Stimulated activated CD4-positive, alpha-beta T cell treated with anti-CD3 and anti-CD28 coated beads, TNF-alpha, amount 100 ng/mL, for 24 hours (primary cell): ENCODE data around the gene NPR2.
A peak's percentile ranks its signal among the peaks of the same experiment; 100 is the strongest.

Experiments
- DNase-seq, 3 experiments: peaks; one replicate each; pipeline ENCODE4 v3.0.0-alpha.2; 2020; ENCODE audit warnings: low read depth in 3 of 3

Gene NPR2

DNA sequence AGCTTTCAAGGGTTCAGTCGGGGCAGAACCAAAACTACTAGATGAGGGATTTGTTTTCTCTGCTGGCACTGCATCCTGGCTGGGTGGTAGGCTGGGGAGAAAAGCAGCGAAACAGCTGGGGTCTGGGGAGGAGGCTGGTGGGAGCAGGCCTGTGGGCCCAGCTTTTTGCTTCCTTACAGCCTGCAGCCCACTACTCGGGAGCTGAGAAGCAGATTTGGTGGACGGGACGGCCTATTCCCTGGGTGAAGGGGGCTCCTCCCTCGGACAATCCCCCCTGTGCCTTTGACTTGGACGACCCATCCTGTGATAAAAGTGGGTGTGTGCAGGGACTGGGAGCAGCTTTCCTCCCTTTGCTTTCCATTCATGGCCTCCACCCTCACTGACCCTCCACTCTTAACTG, 9.1 kb downstream of the NPR2 start:
- DNase-seq, result no peak

DNA sequence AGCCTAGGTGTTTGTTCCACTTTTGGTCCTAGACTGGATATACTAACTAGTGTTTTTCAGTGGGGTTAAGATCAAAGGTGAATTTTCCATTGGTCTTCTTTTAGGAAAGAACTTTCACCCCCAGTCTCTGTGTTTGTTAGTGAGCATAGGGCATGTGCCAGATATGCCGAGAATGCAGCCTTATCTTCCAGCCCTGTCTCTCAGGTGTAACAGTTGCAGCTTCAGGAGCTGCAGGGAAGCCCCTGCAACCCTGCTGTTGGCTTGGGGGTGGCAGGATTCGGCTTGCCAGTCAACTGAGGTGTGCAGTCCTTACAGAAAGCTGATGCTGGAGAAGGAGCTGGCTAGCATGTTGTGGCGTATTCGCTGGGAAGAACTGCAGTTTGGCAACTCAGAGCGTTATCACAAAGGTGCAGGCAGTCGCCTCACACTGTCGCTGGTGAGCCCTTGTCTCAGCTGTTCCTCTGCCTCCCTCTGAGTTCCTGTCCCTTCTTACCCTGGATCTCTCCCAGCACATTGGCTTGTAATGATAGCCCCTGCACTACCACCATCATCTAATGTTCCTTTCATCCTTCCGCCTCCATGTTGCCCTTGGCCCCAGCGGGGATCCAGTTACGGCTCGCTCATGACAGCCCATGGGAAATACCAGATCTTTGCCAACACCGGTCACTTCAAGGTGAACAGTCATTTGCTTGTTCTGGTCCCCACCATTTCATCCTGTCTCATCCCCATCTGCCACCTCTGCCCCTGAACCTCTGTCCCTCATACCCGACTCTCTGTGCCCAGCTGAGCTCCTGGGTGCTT, 10.1 kb downstream of the NPR2 start:
- DNase-seq, result no peak

DNA sequence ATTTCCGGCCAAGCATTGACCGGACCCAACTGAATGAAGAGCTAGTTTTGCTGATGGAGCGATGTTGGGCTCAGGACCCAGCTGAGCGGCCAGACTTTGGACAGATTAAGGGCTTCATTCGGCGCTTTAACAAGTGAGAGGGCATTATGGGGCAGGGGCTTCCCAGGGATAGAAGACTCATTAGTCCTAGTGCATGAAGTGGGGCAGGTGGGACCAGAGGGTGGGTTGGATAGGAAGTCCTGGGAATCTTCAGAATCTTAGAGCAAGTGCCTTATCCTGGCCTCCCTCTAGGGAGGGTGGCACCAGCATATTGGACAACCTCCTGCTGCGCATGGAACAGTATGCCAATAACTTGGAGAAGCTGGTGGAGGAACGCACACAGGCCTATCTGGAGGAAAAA, 14.7 kb downstream of the NPR2 start:
- no peak for DNase-seq

DNA sequence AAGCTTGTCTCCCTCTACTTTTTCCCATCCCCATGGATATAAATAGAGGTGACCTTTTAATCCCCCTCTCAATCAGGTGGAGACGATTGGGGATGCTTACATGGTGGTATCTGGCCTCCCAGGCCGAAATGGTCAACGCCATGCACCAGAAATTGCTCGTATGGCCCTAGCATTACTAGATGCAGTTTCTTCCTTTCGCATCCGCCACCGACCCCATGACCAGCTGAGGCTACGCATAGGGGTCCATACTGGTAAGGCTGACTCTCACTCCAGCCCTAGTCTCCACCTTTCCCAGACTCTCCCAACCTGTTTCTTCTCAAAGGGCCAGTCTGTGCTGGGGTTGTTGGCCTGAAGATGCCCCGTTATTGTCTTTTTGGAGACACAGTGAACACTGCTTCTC, 17.0 kb downstream of the NPR2 start:
- no peak for DNase-seq

DNA sequence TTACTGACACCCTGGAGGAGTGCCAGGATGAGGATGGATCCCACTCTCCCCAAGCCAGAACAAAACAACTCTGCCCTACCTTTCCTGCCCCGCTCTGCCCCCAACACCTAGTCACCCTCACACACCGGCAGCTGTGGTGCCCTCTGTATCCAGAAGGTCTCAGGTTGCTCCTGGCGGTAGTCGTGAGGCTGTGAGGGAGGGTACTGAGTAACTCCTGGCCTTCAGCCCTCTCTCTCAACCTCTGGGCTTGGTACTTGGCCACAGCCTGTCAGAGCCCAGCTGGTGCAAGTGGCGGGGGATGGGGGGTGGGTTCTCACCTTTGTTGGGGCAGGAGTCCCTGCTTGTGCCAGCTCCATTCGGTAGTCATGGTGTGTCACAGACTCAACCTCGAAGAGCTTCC, 18.7 kb downstream of the NPR2 start:
- DNase-seq, result no peak

DNA sequence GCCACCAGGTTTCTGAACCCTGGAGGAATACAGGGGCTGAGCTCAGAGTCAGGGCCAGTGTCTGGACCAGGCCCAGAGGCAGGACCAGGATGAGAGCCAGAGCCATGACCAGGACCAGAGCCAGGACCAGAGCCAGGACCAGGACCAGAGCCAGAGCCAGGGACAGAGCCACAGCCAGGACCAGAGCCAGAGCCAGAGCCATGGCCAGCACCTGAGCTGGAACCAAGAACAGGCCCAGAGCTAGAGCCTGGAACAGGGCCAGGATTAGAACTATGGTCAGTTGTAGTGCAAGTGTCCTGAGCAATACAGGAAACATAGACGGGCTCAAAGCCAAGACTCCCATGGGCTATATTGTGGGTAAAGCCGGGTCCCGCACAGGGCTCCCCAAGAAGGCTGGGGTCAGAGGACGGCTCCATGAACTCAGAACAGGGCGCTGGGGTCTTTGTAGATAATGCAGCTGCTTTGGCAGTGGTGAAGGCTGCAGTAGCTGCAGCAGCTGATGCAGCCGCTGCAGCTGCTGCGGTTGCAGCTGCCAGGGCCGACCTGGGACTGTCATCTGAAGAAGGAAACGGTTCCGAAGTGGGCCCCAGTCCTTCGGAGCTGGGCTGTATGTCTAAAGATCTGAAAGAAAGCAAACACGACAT, 20.1 kb downstream of the NPR2 start:
- DNase-seq, result no peak

DNA sequence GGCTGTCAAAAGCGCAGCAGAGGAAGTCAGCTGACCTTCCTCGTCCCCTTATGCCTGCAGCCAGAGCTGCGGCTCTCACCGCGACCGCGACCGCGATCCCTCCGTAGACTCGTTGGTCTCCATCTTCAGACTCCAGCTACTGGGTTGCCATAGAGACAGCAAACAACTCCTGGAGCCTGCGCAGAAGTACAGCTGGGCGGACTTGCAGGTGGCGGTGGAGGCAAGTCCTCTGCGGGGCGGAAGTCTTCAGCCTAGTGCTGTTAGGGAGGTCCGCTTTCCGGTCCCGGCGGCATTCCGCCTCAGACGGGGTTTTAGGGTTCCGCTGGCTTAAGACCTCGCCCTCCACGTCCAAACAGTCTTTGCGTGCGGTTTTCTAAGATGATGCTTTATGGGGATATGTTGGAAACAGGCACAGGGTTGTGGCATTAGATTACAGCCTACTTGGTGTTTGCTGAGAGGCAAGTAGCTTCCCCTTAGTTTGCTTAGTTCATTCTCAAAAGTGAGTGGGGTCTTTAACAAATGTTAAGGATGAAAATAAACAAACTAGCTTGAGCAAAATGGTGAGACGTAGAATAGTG, 20.7 kb downstream of the NPR2 start, which contains the start of gene SPAG8:
Gene SPAG8 (minus strand): TSS at position 238 of the 578 bp plus-strand sequence. CDS start 115 bp downstream, at position 123.
- DNase-seq, result peak; percentile 83 to 93 (median 91)

DNA sequence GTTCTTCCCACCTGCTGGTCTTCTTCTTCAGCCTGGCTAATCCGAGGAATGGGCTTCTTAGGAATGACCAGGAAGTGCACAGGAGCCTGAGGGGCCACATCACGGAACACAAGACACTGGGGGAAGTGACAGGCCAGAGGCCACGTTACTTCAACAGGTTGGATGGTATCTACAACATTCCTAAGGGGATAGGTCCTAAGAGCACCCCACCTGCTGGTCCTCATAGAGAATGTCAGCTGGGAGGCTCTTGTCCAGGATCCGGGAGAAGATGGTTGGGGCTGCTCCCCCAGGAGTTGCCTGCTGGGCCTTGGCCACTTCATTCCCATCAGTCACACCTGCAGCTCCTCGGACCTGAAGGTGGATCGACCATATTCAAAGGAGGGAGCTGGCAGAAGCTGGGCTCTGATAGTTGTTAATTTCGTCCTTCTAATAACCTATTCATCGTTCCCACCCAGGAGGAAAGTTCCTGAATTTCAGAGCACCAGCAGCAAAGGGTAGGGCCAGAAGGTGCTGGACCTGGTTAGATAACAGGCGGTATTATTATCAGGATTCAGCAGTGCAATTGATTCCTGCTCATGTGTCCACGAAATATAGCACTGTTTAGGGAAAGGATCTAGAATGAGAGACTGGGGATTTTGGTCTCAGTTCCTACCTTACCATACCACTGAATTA, 22.2 kb downstream of the NPR2 start:
- no peak for DNase-seq

DNA sequence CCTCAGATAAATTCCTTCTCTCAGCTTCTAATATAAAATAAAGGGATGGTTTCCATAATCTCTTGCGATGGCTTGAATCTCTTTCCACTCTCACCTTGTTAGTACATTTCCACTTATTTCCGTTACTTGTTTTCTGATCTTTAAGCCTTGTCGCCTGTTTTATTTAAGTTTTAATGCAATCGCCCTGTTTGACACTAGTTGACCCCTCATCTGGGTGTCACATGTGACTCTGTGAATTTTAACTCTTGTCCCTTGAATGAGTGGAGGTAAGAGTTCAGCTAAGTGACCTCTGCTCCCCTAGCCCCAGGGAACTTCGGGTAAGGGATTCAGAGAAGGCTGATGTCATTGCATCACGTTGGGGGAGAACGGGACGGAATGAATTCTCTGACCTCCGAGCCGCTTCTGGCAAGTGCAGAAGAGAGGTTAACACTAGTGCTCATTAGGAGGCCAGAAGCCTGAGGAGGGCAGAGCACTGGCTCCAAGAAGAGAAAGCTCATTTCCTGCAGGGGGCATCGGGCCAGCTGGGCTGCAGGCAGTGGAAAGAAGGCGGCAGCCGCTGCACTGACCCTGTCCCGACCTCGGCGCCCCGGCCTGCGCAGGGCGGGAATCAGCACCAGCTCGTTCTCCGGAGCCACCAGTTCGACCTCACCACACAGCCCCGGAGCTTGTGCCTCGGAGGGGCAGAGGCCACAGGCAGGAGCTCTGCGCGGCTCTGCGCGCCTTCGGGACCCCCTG, 22.9 kb downstream of the NPR2 start:
- DNase-seq, result peak in 1 of 3 experiments; percentile 32

DNA sequence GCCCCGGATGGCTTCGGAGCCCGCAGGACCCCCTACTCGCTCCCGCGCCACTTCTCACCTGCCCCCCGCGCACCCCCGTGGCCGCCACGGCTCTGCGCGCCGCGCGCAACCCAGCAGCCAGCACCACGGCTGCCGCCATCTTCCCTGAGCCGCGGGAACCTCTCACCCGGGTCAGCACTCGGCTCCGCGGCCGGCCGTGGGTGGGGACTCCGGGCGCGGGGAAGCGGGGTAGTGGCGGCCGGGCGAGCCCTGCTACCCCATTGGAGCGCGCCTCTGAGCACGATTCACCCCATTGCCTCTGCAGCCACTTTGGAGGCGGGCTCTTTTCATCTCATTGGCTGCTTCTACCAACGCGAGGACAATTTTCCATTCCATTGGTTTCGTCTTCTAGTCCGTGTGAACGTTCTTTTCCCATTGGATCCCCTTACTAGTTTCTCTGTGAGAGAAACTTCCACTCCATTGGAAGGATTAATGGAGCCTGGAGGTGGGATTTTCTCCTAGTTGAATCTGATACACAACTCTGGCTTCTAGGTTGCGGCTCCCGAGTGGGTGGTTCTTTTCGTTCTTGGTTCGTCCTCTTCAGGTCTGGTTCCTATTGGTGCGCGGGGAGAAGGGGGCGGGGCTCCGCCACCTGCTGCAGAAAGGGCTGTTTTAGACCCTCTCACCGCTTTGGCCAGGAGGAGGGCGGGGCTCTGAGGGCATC, 23.6 kb downstream of the NPR2 start, which contains the start of gene HINT2:
Gene HINT2 (minus strand): TSS at position 202 of the 703 bp plus-strand sequence. CDS start 63 bp downstream, at position 139.
- DNase-seq, result peak; percentile 93 to 99 (median 95)

DNA sequence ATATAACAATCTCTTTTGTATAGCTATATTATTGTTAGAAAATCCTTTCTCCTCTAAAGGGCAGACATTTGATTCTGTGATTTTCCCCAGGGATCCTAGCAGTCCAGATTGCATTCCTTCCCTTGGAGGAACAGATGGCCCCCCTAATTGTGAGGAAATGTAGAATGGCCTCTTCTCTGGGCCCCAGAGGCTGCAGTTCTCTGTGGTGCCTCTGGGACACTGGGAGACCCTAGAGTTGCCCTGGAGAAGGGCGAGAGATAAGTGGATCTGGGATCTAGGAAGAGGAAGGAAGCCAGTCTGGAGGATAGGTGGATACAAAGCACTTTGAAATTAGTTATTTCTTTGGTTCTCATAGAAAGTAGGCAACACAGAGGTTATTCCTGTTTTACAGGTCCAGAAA, 25.3 kb downstream of the NPR2 start:
- no peak for DNase-seq

DNA sequence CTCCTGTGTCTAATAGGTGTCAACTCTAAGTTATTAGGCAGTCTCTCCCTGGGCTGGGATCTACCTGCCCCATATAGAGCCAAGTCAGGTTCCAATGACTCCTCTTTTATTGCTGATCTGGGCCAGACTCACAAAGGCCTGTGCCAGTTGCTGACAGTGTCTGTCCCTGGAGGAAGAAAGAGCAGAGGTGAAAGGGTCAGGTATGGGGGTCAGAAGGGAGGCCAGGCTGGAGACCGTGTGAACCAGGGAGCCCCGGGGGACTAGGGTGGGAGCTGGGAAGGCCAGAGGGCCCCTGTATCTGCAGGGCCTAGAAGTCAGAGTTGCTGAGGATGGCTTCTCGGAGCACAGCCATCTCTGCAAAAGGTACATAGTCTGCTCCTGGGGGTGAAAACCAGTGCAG, 26.9 kb downstream of the NPR2 start:
- DNase-seq, result no peak

DNA sequence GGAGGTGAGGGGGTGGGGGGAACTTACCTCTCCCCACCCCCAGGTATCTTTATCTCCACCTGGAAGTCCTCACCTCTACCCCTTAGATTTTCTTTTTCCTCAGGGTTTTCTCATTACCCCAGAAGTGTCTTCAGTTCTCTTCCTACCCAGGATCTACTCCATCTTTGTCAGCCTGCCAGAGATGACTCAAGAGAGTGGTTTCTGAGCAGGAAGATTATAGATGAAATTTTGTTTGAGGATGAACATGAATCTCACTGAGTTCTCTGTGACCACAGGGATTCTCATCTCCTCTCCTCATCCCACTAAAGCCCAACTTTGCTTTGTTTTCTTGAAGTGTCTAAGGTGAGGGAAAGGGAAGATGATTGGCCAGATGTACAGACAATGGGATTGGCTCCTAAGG, 28.7 kb downstream of the NPR2 start:
- DNase-seq, result no peak

DNA sequence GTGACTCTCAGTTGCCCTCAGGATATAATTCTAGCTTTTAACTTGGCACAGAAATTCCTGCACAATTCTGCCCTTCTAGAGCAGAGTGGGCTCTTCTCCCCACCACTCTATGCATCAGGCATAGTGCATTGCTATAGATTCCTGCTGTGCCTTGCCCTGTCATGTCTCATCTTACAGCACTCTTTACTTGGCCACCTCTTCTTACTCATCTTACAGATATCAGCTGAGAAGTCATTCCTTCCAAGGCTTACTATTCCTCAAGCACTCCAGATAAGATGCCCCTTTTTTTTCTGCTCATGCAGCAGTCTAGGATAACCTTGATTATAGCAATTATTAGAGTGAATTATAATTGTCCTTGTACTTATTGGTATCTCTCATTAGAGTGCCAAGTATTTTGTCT, 31.5 kb downstream of the NPR2 start:
- DNase-seq, result no peak

DNA sequence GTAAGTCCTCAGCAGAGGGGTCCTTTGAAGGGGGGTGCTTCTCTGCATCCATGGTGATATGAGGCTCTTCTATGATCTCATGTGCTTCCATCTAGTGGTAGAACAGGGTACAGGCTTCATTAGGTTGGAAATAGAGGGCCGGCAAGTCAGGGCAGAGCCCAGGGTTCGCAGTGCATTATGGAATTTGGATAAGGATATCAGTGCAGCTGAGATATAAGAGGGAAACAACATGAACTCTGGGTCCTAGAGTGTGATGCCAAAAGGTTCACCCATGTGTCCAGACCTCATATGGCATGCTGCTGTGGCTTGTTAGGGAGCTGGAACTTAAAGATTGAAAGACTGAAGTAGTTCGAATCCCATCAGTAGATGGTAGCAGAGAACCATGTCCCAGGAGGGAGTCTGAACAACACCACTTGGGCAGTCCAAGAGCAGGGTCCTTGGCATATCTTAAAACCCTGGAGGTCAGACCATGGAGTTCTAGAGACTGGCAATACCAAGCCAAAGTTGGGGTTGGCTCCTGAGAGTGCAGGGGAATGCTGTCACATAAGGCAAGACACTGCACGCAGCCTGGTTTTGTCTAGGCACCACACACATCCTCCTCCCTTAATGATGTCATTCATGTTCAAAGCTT, 34.8 kb downstream of the NPR2 start:
- no peak for DNase-seq

DNA sequence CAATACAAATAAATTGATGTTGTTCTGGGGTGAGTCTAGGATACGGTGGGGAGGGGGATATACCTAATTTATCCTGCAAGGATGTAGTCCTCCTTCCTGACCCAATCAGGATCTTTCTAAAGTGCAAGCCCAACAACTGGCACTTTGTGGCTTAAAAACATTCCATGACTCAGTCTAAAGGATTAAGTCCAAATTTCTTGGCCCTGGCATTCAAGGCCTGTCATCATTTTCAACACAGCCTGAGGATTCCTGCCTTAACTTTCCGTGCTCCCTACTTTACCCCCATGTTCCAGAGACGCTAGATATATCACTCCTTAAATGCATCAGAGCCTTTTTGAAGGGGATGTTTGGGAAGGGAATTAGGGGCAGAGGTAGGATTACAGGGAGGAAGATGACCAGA, 36.1 kb downstream of the NPR2 start:
- no peak for DNase-seq

DNA sequence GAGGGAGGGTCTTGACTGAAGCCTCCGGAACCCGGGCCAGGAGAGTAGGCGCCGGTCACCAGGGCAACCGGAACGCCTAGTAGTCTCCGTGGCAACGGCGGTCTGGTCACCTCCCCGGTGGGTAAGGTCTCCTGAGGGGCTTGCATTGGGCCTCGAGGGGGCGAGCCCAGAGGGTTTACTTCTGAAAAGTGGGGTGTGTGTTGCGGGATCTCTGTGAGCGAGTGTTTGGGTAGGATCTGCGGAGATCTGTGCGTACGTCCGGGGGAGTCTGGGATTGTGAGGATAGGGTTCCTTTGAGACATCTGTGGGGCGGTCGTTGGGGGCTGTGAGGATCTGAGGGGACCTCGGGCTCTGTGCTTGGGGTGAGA, 37.3 kb downstream of the NPR2 start, which contains the start of gene FAM221B:
Gene FAM221B (minus strand): TSS at position 17 of the 368 bp plus-strand sequence. CDS start 2,571 bp downstream, outside the sequence.
- DNase-seq, result peak in 1 of 3 experiments; percentile 24

DNA sequence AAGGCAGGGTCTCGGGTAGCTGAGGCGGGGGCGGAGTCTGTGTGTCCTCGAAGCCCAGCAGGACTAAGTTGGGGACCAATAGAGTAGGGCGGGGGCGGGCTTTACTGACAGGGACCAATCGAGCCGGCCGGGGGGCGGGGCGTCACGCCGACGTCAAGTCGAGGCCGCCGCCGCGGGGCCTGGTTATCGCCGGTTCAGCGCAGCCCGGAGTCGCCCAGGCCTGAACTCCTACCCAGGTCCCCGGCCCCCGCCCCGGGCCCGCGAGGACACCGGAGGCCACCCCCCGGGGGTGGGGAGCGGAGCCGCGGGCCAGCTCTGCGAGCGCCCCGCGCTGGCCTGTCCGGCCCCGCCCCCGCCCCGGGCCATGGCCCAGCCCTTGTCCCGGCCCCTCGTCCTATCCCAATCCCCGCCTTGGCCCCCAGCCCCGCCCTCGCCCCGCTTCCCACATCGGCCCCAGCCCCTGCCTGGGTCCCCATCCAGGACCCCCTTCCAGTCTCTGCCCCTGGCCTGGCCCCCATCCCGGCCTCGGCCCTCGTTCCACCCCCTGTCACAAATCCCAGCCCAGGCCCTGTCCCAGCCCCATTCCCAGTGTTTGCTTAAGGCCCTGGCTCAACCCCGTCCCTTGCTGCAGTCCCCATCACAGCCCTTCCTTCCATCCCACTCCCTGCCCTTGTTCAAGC, 37.8 kb downstream of the NPR2 start, which contains the start of gene TMEM8B:
Gene TMEM8B (plus strand): TSS at position 145 of the 680 bp plus-strand sequence. CDS start 220 bp downstream, at position 365.
- DNase-seq, result peak; percentile 87 to 96 (median 90)

DNA sequence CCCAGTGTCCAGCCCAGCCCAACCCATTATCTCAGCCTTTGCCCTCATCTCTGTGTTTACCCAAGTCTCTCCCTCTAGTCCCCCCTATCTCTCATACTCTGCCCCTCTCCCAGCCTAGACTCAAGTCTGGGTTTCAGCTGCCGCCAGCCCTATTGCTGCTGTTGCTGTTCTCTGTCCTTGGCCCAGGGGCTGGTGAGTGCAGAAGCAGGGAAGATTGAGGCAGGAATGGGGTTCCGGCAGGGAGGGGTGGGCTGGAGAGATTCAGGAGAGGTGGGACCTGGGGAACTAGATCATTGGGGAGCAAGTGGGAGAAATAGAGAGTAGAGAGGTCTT, 38.3 kb downstream of the NPR2 start:
- DNase-seq, result no peak

DNA sequence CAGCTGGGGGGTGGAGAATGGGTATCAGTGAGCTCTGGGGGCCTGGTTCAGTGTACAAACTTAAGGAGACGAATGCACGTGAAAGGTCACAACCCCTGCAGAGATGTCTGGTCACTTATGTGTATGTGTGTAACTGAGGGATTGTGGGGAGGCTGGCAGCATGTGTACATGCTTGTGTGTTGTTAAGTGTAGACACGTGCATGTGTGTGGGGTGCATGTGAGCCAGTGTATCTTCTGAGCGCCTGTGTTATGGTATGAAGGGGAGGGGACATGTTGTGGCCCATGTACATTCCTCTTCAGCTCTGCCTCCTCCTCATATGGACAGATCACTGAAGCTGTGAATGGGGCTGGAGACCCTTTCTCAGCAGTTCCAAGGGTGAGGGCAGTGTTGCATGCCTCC, 39.6 kb downstream of the NPR2 start:
- DNase-seq, result no peak
